ENCODE measurements around the gene DOK7. TPM values are rescaled to one million over a fixed set of nuclear protein-coding genes. Genes with fewer than 3 reads are reported as not detected.

Gene DOK7
- total RNA-seq, 1 experiment from 2014 or later: 0.26 TPM

DNA sequence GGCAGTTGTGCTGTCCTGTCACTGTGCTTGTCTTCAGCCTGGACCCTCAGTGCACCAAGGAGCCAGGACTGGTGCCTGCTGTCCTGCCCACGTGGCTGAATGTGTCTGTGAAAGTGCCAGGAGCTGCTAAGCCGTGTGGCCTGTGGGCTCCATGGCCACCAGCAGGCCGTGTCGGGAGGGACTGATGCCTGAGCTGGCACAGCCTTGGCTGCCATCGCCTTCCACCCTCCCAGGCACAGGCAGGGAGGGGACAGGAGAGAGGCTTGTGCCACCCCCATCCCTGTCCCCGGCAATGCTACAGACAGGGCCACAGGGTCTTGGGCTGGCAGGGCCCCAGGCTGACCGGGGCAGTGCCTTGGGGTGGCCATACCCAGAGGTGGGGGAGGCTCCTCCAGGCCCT lies 24.8 kb downstream of the DOK7 start:
- Histone ChIP-seq H3K4me1 (ENCODE audit: insufficient read depth, low read length) (no peaks in the 10 kb centered on the region), H3K4ac (ENCODE audit: low read depth, low read length) (no peak overlapping the region), H2AK5ac (ENCODE audit: insufficient read length, low read length) (no peak overlapping the region), H3T11ph (ENCODE audit: low read length) (no peak overlapping the region), H2BK120ac (ENCODE audit: low read depth, low read length, poor library complexity, severe bottlenecking) (no peak overlapping the region), H2BK12ac (ENCODE audit: insufficient read length, low read depth, low read length) (no peak overlapping the region), H3K14ac (ENCODE audit: insufficient read depth, low read length) (no peak overlapping the region), H3K27me3 (ENCODE audit: insufficient read depth, low read length) (peaks cover 37% of the 10 kb centered on the region; the same call in 1 of the 2 replicates), H2BK15ac (ENCODE audit: low read depth, low read length) (no peak overlapping the region), H3K23me2 (ENCODE audit: insufficient read length, low read depth, low read length, poor library complexity, severe bottlenecking) (no peaks in the 10 kb centered on the region), H3K23ac (ENCODE audit: insufficient read length, low read depth, low read length) (no peak overlapping the region), H3K4me2 (ENCODE audit: insufficient read depth, insufficient read length, low read length) (no peak overlapping the region), H4K5ac (ENCODE audit: insufficient read length, low read depth, low read length) (no peak overlapping the region), H2BK20ac (ENCODE audit: low read depth, low read length, poor library complexity, severe bottlenecking) (no peak overlapping the region), H2AFZ (ENCODE audit: low read length) (no peak overlapping the region), H4K20me1 (ENCODE audit: control insufficient read depth, insufficient read depth, insufficient read length) (no peaks in the 10 kb centered on the region), H3K9ac (ENCODE audit: extremely low read depth, insufficient read length, low read length) (no peak overlapping the region), H4K91ac (ENCODE audit: insufficient read length, low read depth, low read length) (no peak overlapping the region), H3K79me2 (ENCODE audit: insufficient read depth, low read length) (no peaks in the 10 kb centered on the region), H3K56ac (ENCODE audit: insufficient read length, low read depth, low read length) (no peak overlapping the region), H3K9me3 (ENCODE audit: control insufficient read depth, low read depth, low read length) (no peaks in the 10 kb centered on the region), H4K8ac (replicated peaks; ENCODE audit: insufficient read length, low read depth, low read length) (no peak overlapping the region), H3K79me1 (ENCODE audit: insufficient read depth, low read depth, low read length, poor library complexity, severe bottlenecking) (no peaks in the 10 kb centered on the region), H3K27ac (ENCODE audit: insufficient read length, low read depth, low read length) (no peak overlapping the region), H2BK5ac (ENCODE audit: insufficient read length, low read length) (no peak overlapping the region), H3K18ac (ENCODE audit: insufficient read length, low read depth, low read length) (no peak overlapping the region)
- DNase-seq: no peak
- no CpG with 5 or more reads among the region's 7 CpGs for WGBS (ENCODE audit: extremely low coverage, insufficient read length, low lambda C conversion rate)
- Mint-ChIP-seq H3K4me3 (no peak overlapping the region), H3K27ac (no peak overlapping the region), H3K4me1 (peaks cover 16 to 45% of the 10 kb centered on the region in 2 experiments), H3K36me3 (ENCODE audit: insufficient read depth in 1 of 3, low read depth in 3 of 3) (no peaks in the 10 kb centered on the region; a peak in 1 of 7 replicates), H3K27me3 (ENCODE audit: low read depth) (peaks cover 95% of the 10 kb centered on the region), H3K9me3 (no peaks in the 10 kb centered on the region; a peak in 1 of 5 replicates)
- TF ChIP-seq, protein P1, sequence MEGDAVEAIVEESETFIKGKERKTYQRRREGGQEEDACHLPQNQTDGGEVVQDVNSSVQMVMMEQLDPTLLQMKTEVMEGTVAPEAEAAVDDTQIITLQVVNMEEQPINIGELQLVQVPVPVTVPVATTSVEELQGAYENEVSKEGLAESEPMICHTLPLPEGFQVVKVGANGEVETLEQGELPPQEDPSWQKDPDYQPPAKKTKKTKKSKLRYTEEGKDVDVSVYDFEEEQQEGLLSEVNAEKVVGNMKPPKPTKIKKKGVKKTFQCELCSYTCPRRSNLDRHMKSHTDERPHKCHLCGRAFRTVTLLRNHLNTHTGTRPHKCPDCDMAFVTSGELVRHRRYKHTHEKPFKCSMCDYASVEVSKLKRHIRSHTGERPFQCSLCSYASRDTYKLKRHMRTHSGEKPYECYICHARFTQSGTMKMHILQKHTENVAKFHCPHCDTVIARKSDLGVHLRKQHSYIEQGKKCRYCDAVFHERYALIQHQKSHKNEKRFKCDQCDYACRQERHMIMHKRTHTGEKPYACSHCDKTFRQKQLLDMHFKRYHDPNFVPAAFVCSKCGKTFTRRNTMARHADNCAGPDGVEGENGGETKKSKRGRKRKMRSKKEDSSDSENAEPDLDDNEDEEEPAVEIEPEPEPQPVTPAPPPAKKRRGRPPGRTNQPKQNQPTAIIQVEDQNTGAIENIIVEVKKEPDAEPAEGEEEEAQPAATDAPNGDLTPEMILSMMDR (conservative IDR thresholded peaks at IDR 0.05): no peak

Measured in H9 (cell line).